ENCODE results near the gene SMYD2.

DNA sequence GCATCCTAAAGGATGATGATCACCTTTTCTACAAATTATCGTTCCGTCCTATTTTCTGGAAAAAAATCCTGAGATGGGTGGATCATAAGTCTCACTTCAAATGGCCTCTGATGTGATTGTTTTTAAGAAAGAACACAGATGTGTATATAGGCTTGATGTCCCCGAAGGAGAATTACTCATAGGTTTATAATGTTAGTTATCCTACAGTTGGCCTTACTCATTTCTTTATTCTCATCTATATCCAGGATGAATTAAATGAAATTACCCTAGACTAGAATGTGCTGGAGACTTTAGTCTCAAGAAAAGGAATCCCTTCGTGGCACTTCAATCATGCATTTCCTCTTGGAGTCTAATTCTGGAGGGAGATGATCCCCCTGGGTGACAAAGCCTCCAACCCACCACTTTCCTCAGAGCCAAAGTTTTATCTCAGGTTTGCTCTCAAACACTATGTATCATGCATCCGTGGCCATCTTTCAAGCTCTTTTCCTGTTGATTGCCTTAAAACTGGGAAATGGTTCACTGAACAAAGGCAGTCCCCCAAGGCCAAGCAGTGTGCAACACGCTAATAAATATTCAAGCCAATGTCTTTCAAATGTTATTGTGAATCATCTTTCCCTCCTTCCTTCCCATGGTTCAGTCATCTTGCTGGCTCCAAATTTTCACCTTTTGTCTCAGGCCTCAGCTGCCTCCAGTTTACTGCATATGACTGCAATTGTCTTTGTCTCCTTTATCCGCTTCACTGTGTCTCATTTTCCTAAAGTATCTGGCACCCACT, 32.5 kb upstream of the SMYD2 start:
- TF ChIP-seq, protein P1, sequence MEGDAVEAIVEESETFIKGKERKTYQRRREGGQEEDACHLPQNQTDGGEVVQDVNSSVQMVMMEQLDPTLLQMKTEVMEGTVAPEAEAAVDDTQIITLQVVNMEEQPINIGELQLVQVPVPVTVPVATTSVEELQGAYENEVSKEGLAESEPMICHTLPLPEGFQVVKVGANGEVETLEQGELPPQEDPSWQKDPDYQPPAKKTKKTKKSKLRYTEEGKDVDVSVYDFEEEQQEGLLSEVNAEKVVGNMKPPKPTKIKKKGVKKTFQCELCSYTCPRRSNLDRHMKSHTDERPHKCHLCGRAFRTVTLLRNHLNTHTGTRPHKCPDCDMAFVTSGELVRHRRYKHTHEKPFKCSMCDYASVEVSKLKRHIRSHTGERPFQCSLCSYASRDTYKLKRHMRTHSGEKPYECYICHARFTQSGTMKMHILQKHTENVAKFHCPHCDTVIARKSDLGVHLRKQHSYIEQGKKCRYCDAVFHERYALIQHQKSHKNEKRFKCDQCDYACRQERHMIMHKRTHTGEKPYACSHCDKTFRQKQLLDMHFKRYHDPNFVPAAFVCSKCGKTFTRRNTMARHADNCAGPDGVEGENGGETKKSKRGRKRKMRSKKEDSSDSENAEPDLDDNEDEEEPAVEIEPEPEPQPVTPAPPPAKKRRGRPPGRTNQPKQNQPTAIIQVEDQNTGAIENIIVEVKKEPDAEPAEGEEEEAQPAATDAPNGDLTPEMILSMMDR (IDR thresholded peaks at IDR 0.05; ENCODE audit: control extremely low read depth in 1 of 3, insufficient read depth in 1 of 3, low read depth in 1 of 3, low read length in 3 of 3) = no peak
- TF ChIP-seq JUND (IDR thresholded peaks at IDR 0.05; ENCODE audit: low read length) = no peak
- TF ChIP-seq FOSL1 (IDR thresholded peaks at IDR 0.05; ENCODE audit: insufficient read depth, low read depth, low read length) = no peak
- no peak for TF ChIP-seq SIN3A (conservative IDR thresholded peaks at IDR 0.05 in 1 of 2, IDR thresholded peaks at IDR 0.05 in 1 of 2; ENCODE audit: low read depth in 1 of 2, low read length in 2 of 2)
- TF ChIP-seq TAF1 (IDR thresholded peaks at IDR 0.05; ENCODE audit: low read depth, low read length) = no peak
- TF ChIP-seq, protein P2, sequence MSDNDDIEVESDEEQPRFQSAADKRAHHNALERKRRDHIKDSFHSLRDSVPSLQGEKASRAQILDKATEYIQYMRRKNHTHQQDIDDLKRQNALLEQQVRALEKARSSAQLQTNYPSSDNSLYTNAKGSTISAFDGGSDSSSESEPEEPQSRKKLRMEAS (IDR thresholded peaks at IDR 0.05) = no peak
- TF ChIP-seq EZH2 (IDR thresholded peaks at IDR 0.05; ENCODE audit: low read depth, low read length, severe bottlenecking) = no peak
- TF ChIP-seq, protein P3, sequence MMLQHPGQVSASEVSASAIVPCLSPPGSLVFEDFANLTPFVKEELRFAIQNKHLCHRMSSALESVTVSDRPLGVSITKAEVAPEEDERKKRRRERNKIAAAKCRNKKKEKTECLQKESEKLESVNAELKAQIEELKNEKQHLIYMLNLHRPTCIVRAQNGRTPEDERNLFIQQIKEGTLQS (IDR thresholded peaks at IDR 0.05; ENCODE audit: insufficient read depth, low read depth, low read length) = no peak
- TF ChIP-seq POLR2A (IDR thresholded peaks at IDR 0.05; ENCODE audit: control extremely low read depth in 1 of 2, low read depth in 2 of 2, low read length in 2 of 2) = no peak
- no peak for TF ChIP-seq BRCA1 (IDR thresholded peaks at IDR 0.05; ENCODE audit: low read depth, low read length)
- TF ChIP-seq NANOG (IDR thresholded peaks at IDR 0.05; ENCODE audit: insufficient read depth, low read depth, low read length, poor library complexity, severe bottlenecking) = no peak
- TF ChIP-seq POLR2AphosphoS5 (IDR thresholded peaks at IDR 0.05; ENCODE audit: low read depth, low read length) = no peak
- no peak for TF ChIP-seq CREB1 (IDR thresholded peaks at IDR 0.05)

Data from H1 (cell line).